Osteoblast (primary cell): ENCODE measurements around the gene CCDC85A. TPM values are rescaled to one million over a fixed set of nuclear protein-coding genes. Genes with fewer than 3 reads are reported as not detected.
"Not testable (repeated sequence)": the region's sequence is repeated elsewhere in the genome, so short reads cannot be mapped to it uniquely, and the experiment has no call there.

Source experiments
- DNase-seq: peaks from one replicate; pipeline ENCODE4 v3.0.0; 2011; ENCODE audit warnings: low spot score, mixed read lengths; ENCODE audit not compliant: insufficient read length; ENCODE audit errors: missing footprints
- H2AFZ ChIP-seq: 2 replicates; pipeline ENCODE4 v1.6.0; 2011; ENCODE audit warnings: mild to moderate bottlenecking, low read length
- H3K27ac ChIP-seq: 2 replicates; pipeline ENCODE4 v1.5.1; 2011; ENCODE audit warnings: mild to moderate bottlenecking, low read depth, low read length, moderate library complexity
- H3K27me3 ChIP-seq: 2 replicates; pipeline ENCODE4 v1.6.0; 2012; ENCODE audit warnings: mild to moderate bottlenecking, control low read depth, inconsistent platforms, low read length, moderate library complexity; ENCODE audit not compliant: insufficient read depth
- H3K36me3 ChIP-seq: 2 replicates; pipeline ENCODE4 v1.5.1; 2011; ENCODE audit warnings: mild to moderate bottlenecking, low read length, control low read depth, moderate library complexity; ENCODE audit not compliant: insufficient read depth
- H3K4me1 ChIP-seq: 2 replicates; pipeline ENCODE4 v1.5.1; 2011; ENCODE audit warnings: mild to moderate bottlenecking, low read length, control low read depth, moderate library complexity; ENCODE audit not compliant: insufficient read depth
- H3K4me2 ChIP-seq: 2 replicates; pipeline ENCODE4 v1.6.0; 2011; ENCODE audit warnings: mild to moderate bottlenecking, low read length; ENCODE audit not compliant: insufficient read depth
- H3K4me3 ChIP-seq: fragments of 200-600 bp; sonication (generic); 3 replicates; pipeline ENCODE4 v1.5.1; 2012; ENCODE audit warnings: mild to moderate bottlenecking, low read length, inconsistent platforms; ENCODE audit not compliant: insufficient read depth
- H3K79me2 ChIP-seq: 2 replicates; pipeline ENCODE4 v1.6.0; 2012; ENCODE audit warnings: mild to moderate bottlenecking, low read length, control low read depth, inconsistent platforms; ENCODE audit not compliant: insufficient read depth
- H3K9me3 ChIP-seq: 2 replicates; pipeline ENCODE4 v1.5.1; 2011; ENCODE audit warnings: low read depth, low read length, control low read depth
- H4K20me1 ChIP-seq: 2 replicates; pipeline ENCODE4 v1.6.0; 2012; ENCODE audit warnings: mild to moderate bottlenecking, low read length, control low read depth; ENCODE audit not compliant: insufficient read depth
- CTCF ChIP-seq: IDR thresholded peaks from 2 replicates; pipeline ENCODE4 v1.5.1; 2011; ENCODE audit warnings: mild to moderate bottlenecking, low read depth, low read length, moderate library complexity; ENCODE audit errors: extremely low read depth
- total RNA-seq: library from RNA; depleted of rRNA; stranded (reverse); fragments of >200 nt; gene quantifications from 2 replicates; pipeline ENCODE4 v1.2.3, GENCODE V29; 2012

The CCDC85A gene
- total RNA-seq, 1 donor: 0.72 TPM

DNA sequence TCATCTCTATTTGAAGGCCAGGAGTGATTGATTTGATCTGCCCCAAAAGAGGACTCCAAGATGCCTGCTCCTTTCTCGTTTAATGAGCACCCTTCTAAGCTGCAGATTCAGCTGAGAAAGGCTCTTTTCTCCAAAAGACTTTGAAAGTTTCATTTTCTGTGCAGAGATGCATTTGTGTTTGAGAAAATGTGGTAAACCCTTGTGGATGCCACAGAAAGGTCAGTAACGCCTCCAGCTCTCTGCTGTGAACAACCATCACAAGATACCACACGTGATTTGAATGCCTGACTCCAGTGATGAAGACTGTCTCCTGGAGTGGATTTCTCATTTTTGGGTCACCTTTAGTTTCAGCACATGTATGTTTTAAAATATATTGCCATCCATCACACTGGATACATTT lies 35.0 kb upstream of the CCDC85A start:
- Histone ChIP-seq H2AFZ (no peak overlapping the region), H3K79me2 (no peaks in the 10 kb centered on the region), H3K27ac (no peak overlapping the region), H3K9me3 (no peaks in the 10 kb centered on the region), H3K4me2 (no peak overlapping the region), H4K20me1 (no peaks in the 10 kb centered on the region), H3K4me1 (no peaks in the 10 kb centered on the region), H3K36me3 (no peaks in the 10 kb centered on the region), H3K27me3 (no peaks in the 10 kb centered on the region), H3K4me3 (no peak overlapping the region)
- DNase-seq: no peak
- TF ChIP-seq CTCF: no peak

DNA sequence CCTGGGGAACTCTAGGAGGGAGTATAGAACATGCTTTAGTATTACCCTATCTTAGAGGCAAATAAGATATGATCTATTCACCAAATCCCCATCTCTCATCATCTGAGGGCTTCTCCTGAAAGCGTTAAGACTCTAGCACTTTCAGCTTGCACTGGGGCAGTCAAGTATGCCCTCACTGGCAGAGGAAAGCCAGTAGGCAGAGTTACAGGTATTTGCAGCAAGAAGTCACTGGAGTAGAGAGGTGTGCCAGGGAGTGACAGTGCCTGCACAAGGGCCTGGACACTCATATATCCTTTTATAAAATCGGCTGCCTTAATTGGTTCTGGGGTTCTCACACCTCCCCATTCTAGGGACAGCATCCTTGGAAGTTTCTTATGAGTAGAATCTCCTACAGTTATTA lies 31.9 kb upstream of the CCDC85A start:
- H3K9me3 ChIP-seq: no peaks in the 10 kb centered on the region
- no peaks in the 10 kb centered on the region for H3K79me2 ChIP-seq
- H3K27ac ChIP-seq: no peak overlapping the region
- no peaks in the 10 kb centered on the region for H3K4me1 ChIP-seq
- no peak for DNase-seq
- H3K36me3 ChIP-seq: no peaks in the 10 kb centered on the region
- no peak overlapping the region for H3K4me3 ChIP-seq
- no peak for TF ChIP-seq CTCF
- no peak overlapping the region for H2AFZ ChIP-seq
- no peaks in the 10 kb centered on the region for H3K27me3 ChIP-seq
- no peaks in the 10 kb centered on the region for H4K20me1 ChIP-seq
- H3K4me2 ChIP-seq: no peak overlapping the region

- Histone ChIP-seq H3K79me2 (no peaks in the 10 kb centered on the region), H3K27ac (no peak overlapping the region), H3K4me3 (no peak overlapping the region), H3K36me3 (no peaks in the 10 kb centered on the region), H2AFZ (no peak overlapping the region), H3K27me3 (no peaks in the 10 kb centered on the region), H3K4me1 (no peaks in the 10 kb centered on the region), H4K20me1 (no peaks in the 10 kb centered on the region), H3K4me2 (no peak overlapping the region), H3K9me3 (no peaks in the 10 kb centered on the region)
- no peak for TF ChIP-seq CTCF
- no peak for DNase-seq
These were observed 28.6 kb upstream of the CCDC85A start for GRCh38 chr2:56155188-56155587.

DNA sequence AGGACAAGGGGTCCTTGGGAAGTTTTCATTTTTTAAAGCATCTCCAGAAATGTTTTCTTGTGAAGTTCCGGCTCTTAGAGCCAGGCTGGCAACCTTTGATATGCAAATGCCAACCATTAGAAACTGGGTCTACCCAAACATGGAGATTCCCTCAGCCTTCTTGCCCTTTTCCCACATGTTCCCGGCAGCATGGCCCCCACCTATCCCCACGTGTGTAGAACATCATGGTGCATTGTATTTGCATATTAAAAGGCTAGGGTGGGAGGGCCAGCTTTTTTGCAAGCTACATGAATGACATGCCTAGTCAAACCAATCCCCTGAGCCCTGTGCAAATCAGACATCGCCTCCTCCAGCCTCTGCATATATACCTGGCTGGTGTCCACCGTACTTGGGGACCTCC lies 23.9 kb upstream of the CCDC85A start:
- H3K4me3 ChIP-seq, H3K36me3 ChIP-seq, H3K27me3 ChIP-seq, H4K20me1 ChIP-seq, H3K4me2 ChIP-seq, H3K79me2 ChIP-seq, H3K9me3 ChIP-seq, H2AFZ ChIP-seq, H3K27ac ChIP-seq, H3K4me1 ChIP-seq, DNase-seq: not testable (repeated sequence)
